Measurements from ENCODE around the gene FAM163B. TPM values are rescaled to one million over a fixed set of nuclear protein-coding genes. Genes with fewer than 3 reads are reported as not detected.
A peak's percentile ranks its signal among the peaks of the same experiment; 100 is the strongest.

The FAM163B gene
- total and polyA plus RNA-seq, 9 of the 15 experiments (the other 6 are each of a cell fraction or from before 2014, with no cell fraction given), result not detected

- H3K79me2 ChIP-seq (ENCODE audit: control insufficient read depth, insufficient read depth, low read length), result no peaks in the 10 kb centered on the region
- H3K4me2 ChIP-seq (ENCODE audit: insufficient read depth, low read length), result no peak overlapping the region
- H3K27me3 ChIP-seq (ENCODE audit: control insufficient read depth in 2 of 2, insufficient read depth in 2 of 2, low read length in 2 of 2), result peaks cover 9 to 37% of the 10 kb centered on the region in 2 experiments; a peak in 4 of 5 replicates
- intact Hi-C loops (cut with micrococcal nuclease), result no loop called here
- WGBS (ENCODE audit: insufficient coverage, low coverage, missing lambda C conversion rate), result 3% methylated on average over 10 of the region's 14 CpGs
- peaks cover 3% of the 10 kb centered on the region for H3K9me1 ChIP-seq (ENCODE audit: control insufficient read depth, insufficient read depth, low read length)
- TF ChIP-seq REST (IDR thresholded peaks at IDR 0.05; ENCODE audit: borderline replicate concordance), result no peak
- no peak for TF ChIP-seq REST (CRISPR knock-in tag; IDR thresholded peaks at IDR 0.05; ENCODE audit: low read depth)
- TF ChIP-seq EGR1 (conservative IDR thresholded peaks at IDR 0.05), result peak; percentile 60
- no peak for FAIRE-seq
- H4K20me1 ChIP-seq (replicated peaks; ENCODE audit: control insufficient read depth, insufficient read depth, low read length), result no peaks in the 10 kb centered on the region
- H3K27ac ChIP-seq (ENCODE audit: extremely low read depth, low read depth, low read length), result no peak overlapping the region
- peak in 3 of 4 experiments; percentile 32 to 48 (median 44) for DNase-seq (ENCODE audit: extremely low read depth in 1 of 4, low spot score in 3 of 4)
- H3K9ac ChIP-seq (ENCODE audit: insufficient read depth in 1 of 2, low read depth in 2 of 2, low read length in 2 of 2), result peak overlapping the region in 1 of 2 experiments; percentile 19; a peak in 1 of 4 replicates
- in situ Hi-C loops (cut with MboI), result no loop called here
- H3K36me3 ChIP-seq (ENCODE audit: control insufficient read depth, insufficient read depth, low read length), result no peaks in the 10 kb centered on the region
- ChIA-PET POLR2A (no interaction called here), CTCF (ENCODE audit: low intra/inter-chr PET ratio) (no interaction called here)
- peak; percentile 59 for ATAC-seq
- no peaks in the 10 kb centered on the region for H3K9me3 ChIP-seq (replicated peaks; ENCODE audit: control insufficient read depth, insufficient read depth, low read depth, low read length)
- H3K4me3 ChIP-seq, result no peak overlapping the region
- H3K4me1 ChIP-seq (replicated peaks in 1 of 2; ENCODE audit: control insufficient read depth in 2 of 2, insufficient read depth in 2 of 2, low read length in 2 of 2), result peaks cover 4 to 21% of the 10 kb centered on the region in 2 experiments; a peak in 4 of 5 replicates
- H2AFZ ChIP-seq (ENCODE audit: low read depth, low read length), result no peak overlapping the region
- no TSS peak for BruUV-seq (replicated peaks)
These were observed 45.8 kb downstream of the FAM163B start for GRCh38 chr9:133563291-133563796.

Measured in K562 (cell line).